Lower leg skin (tissue), 4 donors: Measurements from ENCODE around the gene VRK3. TPM values are rescaled to one million over a fixed set of nuclear protein-coding genes. Genes with fewer than 3 reads are reported as not detected.
"Not testable (repeated sequence)": the region's sequence is repeated elsewhere in the genome, so short reads cannot be mapped to it uniquely, and the experiment has no call there.

ENCODE experiments used
- DNase-seq, 2 donors: peaks; one replicate each; pipeline ENCODE4 v3.0.0-alpha.2; 2019; ENCODE audit warnings: low spot score in 2 of 2
- H3K4me3 ChIP-seq: fragments of 200-600 bp; sonication (generic); 2 replicates; pipeline ENCODE4 v1.5.1; 2017; ENCODE audit warnings: mild to moderate bottlenecking, low read depth; ENCODE audit not compliant: poor library complexity, severe bottlenecking
- POLR2A ChIP-seq, 2 donors: fragments of 450-650 bp; IDR thresholded peaks; one replicate each; pipeline ENCODE4 v1.6.1; 2016 to 2017; ENCODE audit warnings: antibody characterized with exemption in 2 of 2, mild to moderate bottlenecking in 1 of 2, moderate library complexity in 1 of 2
- WGBS, 2 donors: methylation state at CpG; one replicate each; pipeline ENCODE4 v1.1.5; 2018; 5-methylcytosine and 5-hydroxymethylcytosine counted together
- intact Hi-C: fragments of 100-400 bp; cut with DNase I; formaldehyde crosslinking; loops from one replicate; pipeline ENCODE4 v1.15.0; 2023; ENCODE audit warnings: low total_unique reads
- total RNA-seq, 4 donors: library from RNA; depleted of rRNA; stranded (reverse); fragments of >200 nt; gene quantifications; one replicate each; pipeline ENCODE4 v1.1.0, GENCODE V29; 2016
- TF ChIP-seq, protein P1 (sequence below), 3 donors: fragments of 450-650 bp; IDR thresholded peaks; one replicate each; pipeline ENCODE4 v1.5.1; 2016; ENCODE audit warnings: antibody characterized with exemption in 3 of 3, mild to moderate bottlenecking in 3 of 3, moderate library complexity in 2 of 3

The VRK3 gene
- total RNA-seq, 4 donors from 2014 or later: 16.6 to 56.4 (median 29.7) TPM

DNA sequence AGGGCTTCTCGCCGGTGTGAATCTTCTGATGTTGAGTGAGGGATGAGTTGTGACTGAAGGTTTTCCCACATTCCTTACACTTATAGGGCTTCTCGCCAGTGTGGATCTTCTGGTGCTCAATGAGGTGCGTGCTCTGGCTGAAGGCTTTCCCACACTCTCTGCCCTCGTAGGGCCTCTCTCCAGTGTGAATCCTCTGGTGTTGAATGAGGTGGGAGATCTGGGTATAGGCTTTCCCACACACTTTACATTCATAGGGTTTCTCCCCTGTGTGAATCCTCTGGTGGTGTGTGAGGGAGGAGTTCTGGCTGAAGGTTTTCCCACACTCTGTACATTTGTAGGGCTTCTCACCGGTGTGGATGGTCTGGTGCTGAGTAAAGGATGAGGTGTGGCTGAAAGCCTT, 33.9 kb upstream of the VRK3 start:
- 76 to 87% methylated on average over 6 of the region's 6 CpGs for WGBS, 2 donors
- intact Hi-C loops: no loop called here
- no peak overlapping the region for H3K4me3 ChIP-seq

DNA sequence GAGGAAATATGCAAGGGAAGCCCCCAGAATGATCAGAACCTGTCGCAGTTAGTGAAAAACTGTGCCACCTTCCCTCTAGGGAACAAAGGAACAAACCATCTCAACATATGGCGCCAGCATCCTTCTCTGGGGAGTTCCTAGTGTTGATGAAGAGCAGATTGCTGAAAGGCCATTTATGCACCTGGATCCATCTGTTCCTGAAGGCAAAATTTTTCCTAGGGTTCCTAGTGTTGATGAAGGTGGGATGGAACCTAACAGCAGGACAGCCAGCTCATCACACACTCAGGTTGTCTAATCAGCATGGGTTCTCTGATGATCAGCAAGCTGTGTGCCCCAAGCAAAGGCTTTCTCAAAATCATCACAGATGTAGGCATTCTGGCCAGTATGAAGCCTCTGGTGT, 33.3 kb upstream of the VRK3 start:
- H3K4me3 ChIP-seq: no peak overlapping the region
- DNase-seq: no peak
- TF ChIP-seq POLR2A (IDR thresholded peaks at IDR 0.05): no peak
- TF ChIP-seq, protein P1, sequence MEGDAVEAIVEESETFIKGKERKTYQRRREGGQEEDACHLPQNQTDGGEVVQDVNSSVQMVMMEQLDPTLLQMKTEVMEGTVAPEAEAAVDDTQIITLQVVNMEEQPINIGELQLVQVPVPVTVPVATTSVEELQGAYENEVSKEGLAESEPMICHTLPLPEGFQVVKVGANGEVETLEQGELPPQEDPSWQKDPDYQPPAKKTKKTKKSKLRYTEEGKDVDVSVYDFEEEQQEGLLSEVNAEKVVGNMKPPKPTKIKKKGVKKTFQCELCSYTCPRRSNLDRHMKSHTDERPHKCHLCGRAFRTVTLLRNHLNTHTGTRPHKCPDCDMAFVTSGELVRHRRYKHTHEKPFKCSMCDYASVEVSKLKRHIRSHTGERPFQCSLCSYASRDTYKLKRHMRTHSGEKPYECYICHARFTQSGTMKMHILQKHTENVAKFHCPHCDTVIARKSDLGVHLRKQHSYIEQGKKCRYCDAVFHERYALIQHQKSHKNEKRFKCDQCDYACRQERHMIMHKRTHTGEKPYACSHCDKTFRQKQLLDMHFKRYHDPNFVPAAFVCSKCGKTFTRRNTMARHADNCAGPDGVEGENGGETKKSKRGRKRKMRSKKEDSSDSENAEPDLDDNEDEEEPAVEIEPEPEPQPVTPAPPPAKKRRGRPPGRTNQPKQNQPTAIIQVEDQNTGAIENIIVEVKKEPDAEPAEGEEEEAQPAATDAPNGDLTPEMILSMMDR (IDR thresholded peaks at IDR 0.05): no peak
- 91% methylated on average over 2 of the region's 2 CpGs for WGBS, 2 donors
- intact Hi-C loops: no loop called here

More for the DNA sequence above, 33.9 kb upstream of the VRK3 start:
- DNase-seq: no peak
- TF ChIP-seq, protein P1 (IDR thresholded peaks at IDR 0.05): no peak
- no peak for TF ChIP-seq POLR2A (IDR thresholded peaks at IDR 0.05)

DNA sequence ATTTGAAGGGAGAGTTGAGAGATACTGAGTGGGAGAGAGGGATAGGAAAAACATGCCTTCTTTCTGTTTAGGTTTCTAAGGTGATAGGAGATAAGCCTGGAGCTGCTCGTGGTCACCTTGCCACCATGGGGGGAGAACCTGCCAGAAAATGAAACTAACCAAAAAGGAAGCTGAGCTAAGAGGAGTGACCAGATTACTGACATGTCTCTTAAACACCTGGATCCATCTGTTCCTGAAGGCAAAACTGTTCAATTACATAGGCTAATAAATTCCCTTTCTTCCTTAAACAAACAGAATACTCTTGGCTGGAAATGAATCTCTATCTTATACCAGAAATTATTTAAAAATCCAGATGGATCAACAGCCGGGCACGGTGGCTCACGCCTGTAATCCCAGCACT, 27.9 kb upstream of the VRK3 start:
- DNase-seq: no peak
- H3K4me3 ChIP-seq: no peak overlapping the region
- TF ChIP-seq, protein P1 (IDR thresholded peaks at IDR 0.05): no peak
- TF ChIP-seq POLR2A (IDR thresholded peaks at IDR 0.05): no peak
- intact Hi-C loops: no loop called here
- 81 to 88% methylated on average over 4 of the region's 4 CpGs for WGBS, 2 donors

DNA sequence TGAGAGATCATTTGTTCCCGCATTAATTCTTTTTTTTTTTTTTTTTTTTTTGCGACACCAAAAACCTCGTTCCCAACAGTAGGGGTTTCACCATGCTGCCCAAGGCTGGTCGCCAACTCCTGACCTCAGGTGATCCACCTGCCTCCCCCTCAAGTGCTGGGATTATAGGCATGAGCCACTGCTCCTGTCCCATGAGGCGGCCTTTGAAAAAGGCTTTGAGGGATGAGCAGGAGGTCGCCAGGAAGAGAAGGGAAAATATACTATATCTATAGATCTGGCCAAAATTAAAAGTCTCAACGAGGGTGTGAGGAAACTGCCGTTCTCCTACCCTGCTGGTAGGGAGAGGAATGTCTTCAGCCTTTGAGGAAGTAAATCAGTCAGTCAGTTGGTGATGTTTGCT, 26.8 kb upstream of the VRK3 start:
- TF ChIP-seq, protein P1 (IDR thresholded peaks at IDR 0.05): no peak
- no peak for TF ChIP-seq POLR2A (IDR thresholded peaks at IDR 0.05)
- intact Hi-C loops: no loop called here
- DNase-seq: no peak
- H3K4me3 ChIP-seq: no peak overlapping the region
- 69 to 75% methylated on average over 8 of the region's 8 CpGs for WGBS, 2 donors

DNA sequence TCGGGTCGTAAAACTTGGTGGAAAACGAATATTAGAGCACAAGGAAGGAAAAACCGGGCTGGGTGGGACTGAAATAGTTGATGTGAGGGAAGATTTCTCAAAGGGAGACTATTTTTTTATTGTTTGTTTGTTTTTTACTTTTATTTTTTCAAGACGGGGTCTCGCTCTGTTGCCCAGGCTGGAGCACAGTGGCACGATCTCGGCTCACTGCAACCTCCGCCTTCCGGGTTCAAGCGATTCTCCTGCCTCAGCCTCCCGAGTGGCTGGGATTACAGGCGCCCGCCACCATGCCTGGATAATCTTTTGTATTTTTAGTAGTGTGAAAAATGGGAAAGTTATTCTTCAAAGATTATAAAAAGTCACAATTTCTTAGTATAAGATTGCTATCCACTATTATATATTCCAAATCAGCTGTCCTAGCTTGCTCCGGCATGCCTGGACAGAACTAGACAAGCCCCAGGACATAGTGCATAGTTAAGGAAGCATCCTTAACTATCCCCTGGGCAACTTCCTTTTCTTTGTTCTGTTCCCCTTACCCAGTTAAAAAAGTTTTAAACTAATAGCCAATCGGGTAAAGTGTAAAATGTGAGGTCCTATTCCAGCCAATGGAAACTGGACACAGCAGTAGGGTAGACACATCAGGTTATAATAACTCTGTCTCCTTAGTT, 26.2 kb upstream of the VRK3 start:
- intact Hi-C loops: not testable (repeated sequence)
- WGBS, 2 donors: 29 to 37% methylated on average over 16 of the region's 16 CpGs

DNA sequence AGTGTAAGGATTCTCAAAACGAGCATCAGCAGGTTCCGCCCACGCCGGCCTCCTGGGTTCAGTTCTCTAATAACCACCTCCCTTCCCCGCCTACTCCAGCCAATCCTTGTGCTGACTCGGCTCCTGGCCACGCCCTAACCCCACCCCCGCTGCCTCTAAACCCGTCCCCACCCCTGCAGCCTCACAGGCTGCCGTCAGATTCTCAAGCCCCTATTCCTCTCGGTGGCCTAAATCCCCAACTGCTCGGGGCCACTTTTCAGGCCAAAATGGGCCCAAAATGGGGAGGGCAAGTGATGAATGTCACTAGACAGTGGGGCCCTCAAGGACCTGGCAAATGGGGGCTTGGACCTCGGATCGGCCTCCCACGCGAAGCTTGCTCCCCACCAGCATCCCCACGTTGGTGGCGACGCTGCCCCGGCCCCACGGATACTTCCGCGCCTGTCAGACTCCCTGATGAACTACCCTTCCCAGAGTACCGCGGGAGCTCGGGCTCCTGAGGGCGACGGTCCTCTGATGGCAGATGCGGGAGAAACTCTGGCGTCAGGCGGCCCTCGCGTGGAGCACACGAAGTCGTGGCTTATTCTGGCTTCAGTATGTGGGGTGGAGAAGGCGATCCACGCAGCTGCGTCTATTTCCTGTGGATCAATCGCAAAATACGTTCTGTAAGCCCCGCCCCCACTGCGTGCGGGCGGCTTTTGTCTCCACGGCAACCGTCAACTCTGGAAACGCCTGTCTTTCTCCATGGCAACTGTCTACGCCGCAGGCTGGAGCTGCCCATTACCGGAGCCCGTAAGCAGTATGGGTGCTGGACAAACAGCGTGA, 25.4 kb upstream of the VRK3 start:
- WGBS, 2 donors: 1 to 2% methylated on average over 49 to 52 of the region's 52 CpGs
- intact Hi-C loops: no loop called here
- peak overlapping the region; percentile 19 for H3K4me3 ChIP-seq
- DNase-seq: peak; percentile 82 to 93
- no peak for TF ChIP-seq POLR2A (IDR thresholded peaks at IDR 0.05)
- TF ChIP-seq, protein P1 (IDR thresholded peaks at IDR 0.05): no peak

More for the DNA sequence above, 26.2 kb upstream of the VRK3 start:
- H3K4me3 ChIP-seq: peak overlapping the region; percentile 19
- not testable (repeated sequence) for DNase-seq
